ENCODE measurements around the gene EPHA3.
"Not testable (repeated sequence)": the region's sequence is repeated elsewhere in the genome, so short reads cannot be mapped to it uniquely, and the experiment has no call there.

Gene EPHA3

GRCh38 chr3:89297199-89297598 is 189.8 kb downstream of the EPHA3 start:
- no peak for DNase-seq

DNA sequence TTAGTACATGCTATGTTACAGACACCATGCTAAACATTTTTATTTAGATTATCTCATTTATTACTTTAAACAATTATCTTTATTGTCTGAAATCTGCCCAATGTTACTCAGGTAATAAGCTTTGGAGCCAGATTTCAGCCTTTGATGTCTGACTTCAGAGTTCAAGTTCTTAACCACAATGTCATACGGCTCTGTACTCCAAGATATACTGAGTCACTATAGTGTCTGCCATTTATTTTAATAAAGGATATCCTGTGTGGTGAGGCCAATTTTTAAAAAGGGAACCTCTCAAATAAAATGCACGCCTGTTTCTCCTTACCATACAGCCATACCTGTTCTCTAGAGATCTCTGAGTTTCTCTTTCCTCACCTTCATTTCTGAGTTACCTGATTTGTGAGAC is 193.1 kb downstream of the EPHA3 start:
- DNase-seq, result no peak

- DNase-seq, result no peak
Observed at GRCh38 chr3:89300981-89301380, 193.6 kb downstream of the EPHA3 start.

GRCh38 chr3:89303701-89304100 is 196.3 kb downstream of the EPHA3 start:
- DNase-seq, result no peak

GRCh38 chr3:89306540-89306939 is 199.1 kb downstream of the EPHA3 start:
- DNase-seq, result no peak

DNA sequence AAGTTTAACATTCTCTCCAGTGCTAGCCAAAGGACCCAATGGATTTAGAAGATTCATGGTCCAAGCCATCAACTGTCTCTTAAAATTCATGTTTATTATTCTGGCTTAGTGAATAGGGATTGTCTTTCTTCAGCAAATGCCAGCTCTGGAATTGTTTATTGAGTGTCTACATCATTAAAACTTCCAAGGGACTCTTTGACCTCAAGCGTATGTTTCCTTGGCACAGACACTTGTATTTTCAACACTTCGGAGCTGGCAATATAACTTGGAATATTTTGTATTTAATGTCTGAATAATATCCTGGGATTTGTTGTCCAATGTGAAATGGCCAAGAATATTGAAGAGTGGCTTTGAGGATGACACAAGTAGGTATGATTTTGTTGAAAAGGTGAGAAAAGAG is 204.2 kb downstream of the EPHA3 start:
- no peak for DNase-seq

DNA sequence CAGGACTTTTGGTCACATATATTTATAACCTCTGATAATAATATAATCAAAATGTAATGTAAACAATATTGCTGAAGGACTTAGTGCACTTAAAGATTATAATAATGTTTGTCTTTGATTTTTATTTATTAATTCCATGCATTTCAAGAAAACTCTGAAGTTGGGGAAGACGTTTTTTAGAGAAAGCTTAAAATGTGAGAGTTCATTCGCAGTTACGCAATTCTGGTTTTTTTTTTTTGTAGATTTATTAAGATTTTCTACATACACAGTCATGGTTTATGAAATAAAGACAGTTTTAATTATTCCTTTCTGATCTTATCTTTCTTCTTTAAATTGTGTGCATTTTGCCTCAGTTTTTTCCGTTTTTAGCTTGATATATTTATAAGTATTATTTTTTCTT is 204.7 kb downstream of the EPHA3 start:
- DNase-seq, result no peak

GRCh38 chr3:89314454-89315098 is 207.2 kb downstream of the EPHA3 start:
- no peak for DNase-seq

- DNase-seq, result no peak
Observed at GRCh38 chr3:89315750-89316470, 208.5 kb downstream of the EPHA3 start.

GRCh38 chr3:89320186-89320585 is 212.8 kb downstream of the EPHA3 start:
- no peak for DNase-seq

GRCh38 chr3:89326997-89327396 is 219.6 kb downstream of the EPHA3 start:
- DNase-seq, result no peak

DNA sequence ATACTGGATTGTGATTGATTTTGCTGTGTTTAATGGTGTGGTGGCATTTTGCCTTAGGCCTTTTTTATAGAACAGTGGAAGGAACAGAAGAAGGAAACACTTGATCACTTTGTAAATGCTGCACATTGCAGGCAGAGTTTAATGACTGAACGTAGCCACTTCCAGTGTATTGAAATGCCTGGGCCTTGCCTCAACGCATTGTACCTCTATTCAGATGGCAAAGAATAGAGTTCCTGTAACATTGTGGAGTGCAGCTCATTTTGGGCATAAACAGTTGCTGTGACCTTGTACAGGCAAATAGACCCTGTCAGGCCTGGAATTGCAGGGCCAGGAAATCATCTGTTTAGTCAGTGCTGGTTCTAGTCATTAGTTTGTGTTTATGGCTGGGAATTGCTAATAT is 225.0 kb downstream of the EPHA3 start:
- DNase-seq, result no peak

DNA sequence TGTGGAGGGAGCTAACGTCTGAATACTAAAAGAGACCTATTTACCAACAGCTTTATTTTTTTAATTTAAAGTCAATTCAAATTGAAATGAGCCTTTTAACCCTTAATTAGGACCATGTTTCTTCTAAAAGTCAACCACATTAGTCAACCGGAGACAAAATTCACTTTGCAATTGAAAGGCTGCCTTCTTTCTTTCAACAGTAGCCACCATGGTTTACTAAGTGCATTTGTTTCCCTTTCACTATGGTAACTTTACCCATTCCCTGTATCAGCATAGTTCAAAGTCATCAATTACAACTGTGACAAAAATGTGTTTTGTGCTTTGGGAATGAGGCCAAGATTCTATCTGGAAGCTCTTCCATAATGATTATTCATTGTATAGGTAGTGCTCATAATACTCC is 225.4 kb downstream of the EPHA3 start:
- DNase-seq, result no peak

DNA sequence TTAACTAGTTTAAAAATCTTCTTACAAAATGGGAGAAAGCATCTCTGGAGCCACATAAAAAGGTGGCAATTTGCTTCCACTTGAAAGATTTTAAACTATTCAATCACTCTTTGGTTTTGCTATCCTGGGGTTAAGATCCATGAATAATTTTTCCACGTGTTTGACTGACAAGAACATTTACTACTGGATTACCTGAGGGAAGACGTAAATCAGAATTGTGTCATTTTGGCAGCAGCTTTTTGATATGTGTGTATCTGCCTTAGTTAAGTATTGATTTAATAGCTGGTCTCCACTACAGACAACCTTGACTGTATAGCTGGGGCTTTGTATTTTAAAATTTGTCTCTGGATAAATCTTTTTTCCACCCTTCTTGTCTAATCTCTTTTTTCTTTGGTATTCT is 228.3 kb downstream of the EPHA3 start:
- no peak for DNase-seq

DNA sequence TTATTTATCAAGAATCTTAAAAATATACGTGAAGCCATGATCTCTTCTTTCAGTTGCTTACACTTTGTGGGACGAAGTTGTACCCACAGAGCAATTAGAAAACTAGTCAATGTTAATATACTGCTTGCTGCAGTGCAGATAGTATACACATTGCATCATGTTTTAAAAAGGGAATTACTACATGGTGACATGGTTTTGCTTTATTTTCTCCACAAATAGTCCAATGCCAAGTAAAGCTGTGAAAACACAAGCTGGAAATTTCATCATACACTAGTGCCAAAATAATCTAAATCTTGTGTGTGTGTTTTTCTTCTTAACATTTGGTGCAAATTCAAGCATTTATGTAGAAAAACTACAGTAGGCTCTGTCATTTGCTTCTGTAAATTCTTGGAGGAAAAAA is 233.0 kb downstream of the EPHA3 start:
- no peak for DNase-seq

- DNase-seq, result no peak
Observed at GRCh38 chr3:89344076-89344475, 236.7 kb downstream of the EPHA3 start.

- not testable (repeated sequence) for DNase-seq
Observed at GRCh38 chr3:89350935-89351334, 243.5 kb downstream of the EPHA3 start.

DNA sequence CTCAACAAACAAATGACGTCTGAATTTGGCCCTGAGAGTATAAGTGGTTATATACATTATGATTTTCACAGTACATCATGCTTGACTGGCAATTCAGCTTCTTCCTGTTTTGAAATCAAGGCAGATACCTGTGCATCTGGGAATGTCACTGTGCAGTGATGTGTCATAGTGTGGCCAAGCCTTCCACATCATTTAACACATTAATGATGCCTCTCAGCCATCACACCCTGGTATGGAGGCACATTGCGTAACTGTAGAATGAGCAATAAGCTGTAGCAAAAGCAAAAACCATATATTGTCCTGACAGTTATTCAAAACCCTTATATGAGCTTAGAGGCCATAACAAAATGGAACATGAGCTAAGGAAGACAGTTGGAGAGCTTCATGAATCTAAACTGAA is 246.0 kb downstream of the EPHA3 start:
- DNase-seq, result no peak

DNA sequence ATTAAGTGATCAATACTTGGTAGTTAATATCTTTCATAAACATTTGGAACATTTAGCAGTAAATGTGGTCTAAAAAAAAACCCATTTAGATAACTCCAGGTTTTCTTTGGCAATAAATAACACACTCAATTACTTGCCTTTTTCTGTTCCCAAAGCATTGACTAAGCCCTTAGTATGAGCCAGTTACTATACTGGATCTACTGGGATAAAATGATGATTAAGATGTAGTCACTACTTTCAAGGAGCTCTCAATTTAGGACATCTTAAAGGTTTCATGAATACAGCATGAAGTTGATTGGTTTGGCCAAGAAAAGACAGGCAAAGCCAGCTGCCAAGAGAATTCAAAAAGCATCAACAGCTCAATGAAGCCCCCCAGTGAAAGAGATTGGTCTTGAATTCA is 250.9 kb downstream of the EPHA3 start:
- DNase-seq, result no peak

DNA sequence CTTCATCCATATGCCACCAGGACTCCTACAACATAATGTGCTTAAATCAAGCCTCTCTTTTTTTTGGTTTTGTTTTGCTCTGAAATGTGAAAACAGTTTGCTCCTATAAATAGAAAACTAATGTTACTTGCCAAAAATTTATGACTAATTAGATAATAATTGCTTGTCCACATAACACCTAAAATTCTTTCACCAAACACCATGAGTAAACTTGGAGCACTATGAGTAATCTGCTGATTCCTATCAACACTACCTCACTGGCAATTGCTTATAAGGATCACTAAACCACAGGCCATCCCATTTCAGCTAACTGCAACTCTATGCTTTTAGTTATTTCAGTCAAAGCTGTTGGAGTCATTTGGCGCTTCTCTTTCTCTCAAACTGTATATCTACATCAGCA is 252.7 kb downstream of the EPHA3 start:
- DNase-seq, result no peak

GRCh38 chr3:89362496-89362895 is 255.1 kb downstream of the EPHA3 start:
- no peak for DNase-seq

DNA sequence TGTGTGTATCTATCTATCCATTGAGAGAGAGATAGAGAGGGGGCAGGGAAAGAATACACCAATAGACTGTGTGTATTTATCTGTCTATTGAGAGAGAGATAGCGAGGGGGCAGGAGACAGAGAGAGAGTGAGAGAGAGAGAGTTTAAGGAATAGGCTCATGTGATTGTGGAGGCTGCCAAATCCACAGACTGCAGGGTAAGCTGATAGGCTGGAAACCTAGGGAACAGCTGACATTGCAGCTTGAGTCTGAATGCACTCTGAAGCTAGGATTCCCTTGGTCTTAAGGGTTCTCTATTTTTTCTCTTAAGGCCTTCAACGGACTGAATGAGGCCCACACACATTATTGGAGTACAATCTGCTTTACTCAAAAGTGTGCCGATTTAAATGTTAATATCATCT is 255.8 kb downstream of the EPHA3 start:
- no peak for DNase-seq

- no peak for DNase-seq
Observed at GRCh38 chr3:89364314-89364713, 256.9 kb downstream of the EPHA3 start.

DNA sequence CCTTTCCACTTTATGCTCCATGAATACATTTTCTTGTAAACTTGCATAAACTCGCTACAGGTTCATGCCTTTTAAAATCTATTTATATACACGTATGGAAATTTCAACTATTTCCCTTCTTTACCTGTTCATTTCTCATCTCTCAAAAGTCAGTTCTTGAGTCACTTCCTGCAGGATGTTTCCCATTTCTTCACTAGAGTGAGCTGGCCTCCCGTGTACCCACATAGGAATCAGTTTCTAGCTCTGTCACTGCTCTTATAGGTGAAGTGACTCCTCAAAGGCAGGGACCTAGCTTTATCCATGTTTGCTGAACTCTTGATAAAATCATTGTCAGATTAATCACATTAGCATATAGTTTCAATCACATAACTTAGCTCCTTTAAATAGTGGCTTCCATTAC is 259.7 kb downstream of the EPHA3 start:
- no peak for DNase-seq

DNA sequence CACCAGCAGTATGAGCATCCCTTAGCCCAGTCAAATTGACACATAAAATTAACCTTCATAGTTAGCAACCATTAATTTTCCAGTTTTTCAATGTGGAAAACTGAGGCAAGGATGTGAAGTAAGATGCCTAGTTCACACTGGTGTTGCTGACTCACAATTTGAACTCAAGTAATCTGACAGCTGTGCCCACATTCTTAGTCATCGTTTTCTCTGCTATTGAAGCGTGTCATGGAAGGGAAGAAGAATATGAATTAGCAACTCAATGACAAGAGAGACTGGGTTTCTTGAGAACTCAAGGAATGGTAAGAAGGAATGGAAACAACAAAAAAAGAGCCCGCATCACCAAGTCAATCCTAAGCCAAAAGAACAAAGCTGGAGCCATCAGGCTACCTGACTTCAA is 261.4 kb downstream of the EPHA3 start:
- DNase-seq, result no peak
